GM18498 (cell line): Measurements from ENCODE around the gene MOGAT3.
A peak's percentile ranks its signal among the peaks of the same experiment; 100 is the strongest.

ENCODE experiments used
- ATAC-seq: cut with Tn5 transposase; IDR thresholded peaks from one replicate; pipeline ENCODE4 v1.9.1; 2021; ENCODE audit warnings: mild to moderate bottlenecking, moderate library complexity; ENCODE audit not compliant: unreplicated experiment

The MOGAT3 gene

DNA sequence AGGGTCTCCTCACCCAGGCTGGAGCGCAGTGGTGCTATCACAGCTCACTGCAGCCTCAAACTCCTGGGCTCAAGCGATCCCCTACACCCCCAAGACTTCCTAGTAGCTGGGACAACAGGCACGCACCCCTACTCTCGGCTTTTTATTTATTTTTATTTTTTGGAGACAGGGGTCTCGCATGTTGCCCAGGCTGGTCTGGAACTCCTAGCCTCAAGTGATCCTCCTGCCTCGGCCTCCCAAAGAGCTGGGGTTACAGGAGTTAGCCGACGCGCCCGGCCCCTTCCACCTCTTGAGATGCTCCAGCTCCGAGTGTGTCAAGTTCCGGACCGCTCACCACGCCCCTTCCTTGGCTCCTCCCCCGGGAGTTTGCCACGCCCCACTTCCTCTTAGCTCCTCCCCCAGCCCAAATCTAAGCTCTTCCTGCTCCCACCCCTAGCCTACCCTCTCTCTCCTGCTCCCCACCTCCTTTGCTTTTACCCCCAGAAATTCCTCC, 27.0 kb downstream of the MOGAT3 start:
- ATAC-seq = no peak

DNA sequence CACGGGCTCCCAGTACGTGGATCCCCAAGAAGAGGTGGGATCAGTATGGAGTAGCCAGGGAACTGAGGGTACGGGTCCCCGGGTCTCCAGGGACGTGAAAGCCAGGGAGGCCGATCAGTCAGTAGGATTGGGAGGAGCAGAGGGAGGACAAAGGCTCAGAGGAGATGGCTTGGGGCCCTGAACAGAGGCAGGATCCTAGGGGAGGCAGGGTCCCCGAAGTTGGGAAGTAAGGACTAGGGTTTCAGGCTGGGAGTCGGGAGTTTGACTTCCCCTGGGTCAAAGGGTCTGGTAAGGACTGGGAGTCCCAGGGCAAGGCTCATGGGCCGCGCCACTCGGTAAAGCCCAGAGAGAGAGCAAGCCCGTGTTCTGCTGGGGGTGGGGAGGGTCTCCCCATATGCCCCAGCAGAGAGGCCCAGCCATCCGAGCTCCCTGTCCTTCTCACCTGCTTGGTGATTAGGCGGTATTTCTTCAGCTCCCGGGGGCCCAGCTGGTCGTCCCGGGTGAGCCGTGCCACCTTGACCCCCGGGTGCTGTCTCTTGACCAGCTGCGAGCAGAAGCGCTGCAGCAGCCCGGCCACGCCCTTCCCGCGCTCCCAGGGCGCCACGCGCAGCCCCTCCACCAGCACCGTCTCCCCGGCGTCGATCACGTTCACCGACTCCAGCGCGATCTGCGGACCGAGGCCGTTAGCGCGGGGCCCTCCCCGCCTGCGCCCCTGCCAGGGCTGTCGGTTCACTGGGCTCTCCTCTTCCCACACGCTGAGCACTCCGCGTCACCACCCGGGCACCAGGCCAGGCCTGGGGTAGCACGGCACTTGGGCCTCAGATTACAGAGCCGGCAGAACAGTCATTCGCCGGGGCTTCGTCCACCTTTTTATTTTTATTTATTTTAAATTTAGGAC, 27.7 kb downstream of the MOGAT3 start:
- no peak for ATAC-seq

DNA sequence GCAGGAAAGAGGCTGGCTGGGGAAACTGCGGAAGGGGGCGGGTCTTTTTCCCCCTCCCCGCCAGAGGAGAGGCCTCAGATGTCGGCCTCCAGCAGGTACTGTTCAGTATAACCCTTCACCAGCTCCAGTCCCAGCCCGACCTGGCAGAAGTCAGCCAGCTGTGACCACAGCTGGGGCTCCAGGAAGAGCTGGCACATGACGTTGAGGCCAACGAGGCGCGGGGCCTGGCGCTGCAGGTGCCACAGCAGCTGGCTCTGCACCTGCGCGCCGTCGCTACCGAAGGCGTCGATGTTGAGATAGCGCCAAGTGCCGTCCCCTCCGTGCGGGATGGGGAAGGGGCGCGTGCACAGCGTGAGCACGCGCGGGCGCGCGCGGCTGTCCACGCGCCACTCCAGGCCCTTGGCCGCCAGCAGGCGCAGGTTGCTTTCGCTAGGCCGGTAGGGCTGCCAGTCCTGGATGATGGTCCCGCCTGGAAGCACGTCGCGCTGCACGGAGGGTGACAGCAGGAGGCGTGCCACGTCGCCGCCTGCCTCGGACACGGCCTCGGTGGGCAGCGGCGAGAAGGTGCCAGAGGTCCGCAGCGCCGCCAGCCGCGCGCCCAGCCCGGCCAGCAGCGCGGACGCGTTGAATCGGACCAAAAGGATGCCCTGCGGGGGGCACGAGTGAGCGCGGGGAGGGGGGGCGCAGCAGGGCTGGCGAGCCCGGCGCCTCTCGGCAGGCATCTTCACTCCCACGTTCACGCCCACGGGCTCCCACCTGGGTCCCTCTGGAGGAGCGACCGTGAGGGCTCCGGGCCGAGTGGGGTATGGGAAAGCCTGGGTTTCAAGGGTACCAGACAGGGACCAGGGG, 28.6 kb downstream of the MOGAT3 start:
- no peak for ATAC-seq

DNA sequence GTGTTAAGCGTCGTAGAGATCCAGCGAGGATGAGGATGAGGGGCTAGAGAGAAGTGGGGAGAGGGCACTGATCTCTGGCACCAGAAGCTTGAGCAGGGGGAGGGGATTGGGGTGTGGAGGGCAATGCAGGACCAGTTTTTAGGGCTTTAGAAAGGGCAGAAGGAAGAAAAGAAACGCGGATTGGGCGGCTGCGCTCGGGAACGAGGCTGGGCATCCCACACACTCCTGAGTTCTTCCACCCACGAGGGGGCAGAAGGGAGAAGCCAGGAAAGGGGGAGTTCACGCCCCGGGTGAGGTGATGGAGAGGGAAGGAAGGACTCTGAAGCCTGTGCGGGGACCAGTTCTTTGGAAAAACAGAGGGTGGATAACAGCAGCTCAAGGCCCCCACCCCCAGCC, 29.4 kb downstream of the MOGAT3 start:
- no peak for ATAC-seq

DNA sequence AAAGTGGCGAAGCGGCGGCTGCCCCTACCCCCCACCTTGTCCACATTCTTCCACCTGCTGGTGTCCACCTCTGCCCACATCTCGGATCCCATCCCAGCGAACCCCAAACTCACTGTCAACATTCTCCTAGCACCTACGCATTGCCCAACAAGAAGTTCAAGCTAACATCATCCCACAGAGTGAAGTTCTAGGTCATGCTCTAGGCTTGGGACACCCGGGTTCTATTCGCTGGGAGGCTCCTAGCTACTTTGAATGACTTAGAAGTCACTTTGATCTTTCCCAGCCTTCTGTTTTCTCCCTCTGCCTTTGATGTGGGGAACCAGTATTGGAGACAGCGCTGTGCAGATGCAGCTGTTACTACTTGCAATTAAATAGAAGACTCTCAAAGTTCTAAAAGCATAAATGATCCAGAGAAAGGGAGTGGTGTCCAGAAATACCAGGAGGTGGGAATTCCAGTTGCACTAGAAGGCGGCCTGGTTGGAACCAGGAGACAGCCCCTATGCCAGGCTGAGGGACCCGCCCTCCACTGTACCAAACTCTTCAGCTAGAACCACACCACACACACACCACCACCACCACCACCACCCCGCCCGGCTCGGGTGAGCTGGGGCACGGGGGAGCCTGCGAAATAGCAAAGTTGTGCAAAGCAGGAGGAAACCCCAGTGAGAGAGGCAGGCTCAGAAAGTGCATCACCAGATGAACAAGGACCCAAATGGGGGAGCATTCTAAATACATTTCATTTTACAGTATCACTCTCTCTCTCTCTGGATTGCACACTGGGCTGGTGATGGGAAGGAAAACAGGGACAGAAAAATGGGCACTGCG, 30.0 kb downstream of the MOGAT3 start:
- ATAC-seq = no peak

DNA sequence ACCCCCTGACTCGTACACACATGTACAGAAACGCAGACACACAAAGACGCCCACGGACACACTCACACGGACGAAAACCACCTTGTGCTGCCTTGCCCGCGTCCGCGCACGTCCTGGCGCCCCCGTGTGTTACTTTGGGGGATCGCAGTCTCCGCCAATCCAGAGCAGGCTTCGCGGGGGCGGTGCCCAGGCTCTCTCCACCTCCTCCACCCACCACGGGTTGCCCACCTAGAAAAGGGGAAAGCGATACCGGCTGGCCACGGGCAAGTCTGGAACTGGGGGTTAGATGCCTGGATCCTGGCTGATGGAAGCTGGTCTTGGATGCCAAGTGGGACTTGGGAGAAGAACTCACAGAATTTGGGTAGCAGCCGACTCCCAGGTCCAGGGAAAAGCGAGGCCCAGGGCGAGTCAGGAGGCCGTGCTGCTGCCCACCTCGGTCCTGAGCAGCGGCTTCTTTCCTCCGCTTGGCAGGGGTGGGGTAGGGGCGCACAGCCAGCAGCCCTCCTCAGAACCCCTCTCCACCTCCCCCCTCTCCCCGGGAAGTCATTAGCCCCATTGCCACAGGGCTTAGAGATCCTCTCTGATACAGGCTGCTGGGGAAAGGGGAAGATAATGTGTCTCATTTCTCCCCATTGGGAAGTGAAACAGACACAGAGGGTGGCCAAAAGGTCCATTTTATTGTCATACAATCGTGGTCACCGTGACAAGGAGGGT, 30.8 kb downstream of the MOGAT3 start:
- ATAC-seq = no peak

DNA sequence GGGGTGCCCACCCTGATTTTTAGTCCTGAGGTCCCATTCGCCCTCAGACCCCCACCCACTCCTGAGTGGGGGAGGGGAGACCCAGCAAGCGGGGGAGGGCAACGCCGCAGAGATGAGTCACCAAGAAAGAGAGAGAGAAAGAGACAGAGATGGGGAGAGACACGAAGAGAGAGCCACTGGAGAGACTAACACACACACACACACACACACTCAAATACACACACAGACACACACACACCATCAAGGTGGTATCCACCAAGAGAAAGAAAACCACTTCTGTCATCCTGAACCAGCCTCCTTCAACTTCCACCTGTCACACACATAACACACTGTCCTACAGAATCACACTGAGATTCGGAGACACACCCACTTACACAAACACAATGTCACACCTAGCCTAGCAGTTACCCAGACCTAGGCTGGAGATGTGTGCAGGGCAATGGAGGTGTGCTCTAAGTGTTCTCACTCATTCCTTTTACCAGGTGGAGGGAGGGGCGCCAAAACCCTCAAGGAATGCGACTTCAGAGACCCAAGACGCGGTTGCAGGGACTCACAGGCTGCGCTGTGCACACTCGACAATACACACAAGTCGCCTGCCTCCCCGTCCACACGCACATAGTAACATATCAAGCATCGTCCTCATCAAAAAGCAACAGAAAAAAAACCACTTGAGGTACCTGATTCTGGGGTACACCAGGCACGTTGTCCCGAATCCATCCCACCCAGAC, 31.6 kb downstream of the MOGAT3 start:
- ATAC-seq = no peak

DNA sequence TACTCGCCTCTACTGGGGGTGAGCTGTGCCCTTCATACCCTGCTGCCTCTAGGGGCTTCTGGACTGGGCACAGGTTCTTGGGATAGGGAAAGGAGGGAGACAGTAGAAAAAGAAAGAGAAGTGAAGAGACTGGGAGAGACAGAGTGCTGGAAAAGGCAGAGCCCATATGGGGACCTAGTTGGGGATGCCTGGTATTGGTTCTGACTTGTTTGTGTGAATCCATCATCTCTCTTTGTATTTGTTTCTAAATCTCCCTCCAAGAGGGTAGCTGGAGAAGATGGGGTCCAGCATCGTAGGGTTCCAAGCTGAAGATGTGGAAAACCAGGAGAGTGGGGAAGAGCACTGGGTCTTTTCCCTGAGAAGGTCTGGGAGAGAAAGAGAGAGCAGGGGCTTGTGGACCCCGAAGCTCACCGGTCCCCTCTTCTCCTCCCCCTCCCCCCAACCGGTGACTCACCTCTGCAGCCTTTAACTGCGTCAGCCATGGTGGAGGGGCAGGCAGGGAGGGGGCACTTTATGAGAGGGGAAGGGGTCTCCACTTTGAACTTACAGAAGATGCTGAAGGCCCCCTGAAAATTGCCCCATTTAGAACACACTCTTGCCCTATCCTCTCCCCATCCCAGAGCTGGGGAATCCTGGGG, 32.3 kb downstream of the MOGAT3 start:
- ATAC-seq = no peak

DNA sequence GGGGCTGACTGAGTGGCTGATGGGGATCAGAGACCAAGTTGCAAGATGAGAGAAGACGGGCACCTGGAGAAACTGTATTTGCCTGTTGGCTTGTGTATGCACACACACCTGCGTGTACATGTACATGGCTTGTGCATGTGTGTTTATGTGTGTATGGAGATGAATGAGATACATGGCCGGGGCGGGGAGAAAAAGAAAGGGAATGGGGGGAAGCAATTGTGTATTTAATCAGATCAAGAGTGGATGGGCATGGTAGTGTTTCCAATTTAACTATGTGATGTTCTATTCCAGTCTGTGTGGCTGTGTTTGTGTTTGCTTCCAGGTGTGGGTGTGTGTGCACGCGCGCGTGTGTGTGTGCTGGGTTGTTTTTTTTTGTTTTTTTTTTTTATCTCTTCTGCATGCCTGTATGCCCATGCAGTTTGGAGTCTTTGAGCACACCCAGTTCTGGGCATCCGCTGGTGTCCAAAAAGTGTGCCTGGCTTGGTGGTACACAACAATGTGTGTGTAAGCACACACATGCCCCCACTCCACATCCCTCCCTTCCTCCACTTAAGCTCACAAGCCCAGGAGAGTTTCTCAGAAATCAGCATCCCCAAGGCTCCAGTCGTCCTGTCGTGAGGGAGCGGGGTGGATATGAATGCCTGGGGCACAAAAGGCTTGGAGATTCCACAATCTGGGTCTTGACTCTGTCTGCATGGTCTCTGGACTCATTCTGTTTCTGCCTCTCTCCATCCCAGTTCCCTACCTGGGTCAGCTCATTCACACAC, 33.0 kb downstream of the MOGAT3 start:
- ATAC-seq = no peak

DNA sequence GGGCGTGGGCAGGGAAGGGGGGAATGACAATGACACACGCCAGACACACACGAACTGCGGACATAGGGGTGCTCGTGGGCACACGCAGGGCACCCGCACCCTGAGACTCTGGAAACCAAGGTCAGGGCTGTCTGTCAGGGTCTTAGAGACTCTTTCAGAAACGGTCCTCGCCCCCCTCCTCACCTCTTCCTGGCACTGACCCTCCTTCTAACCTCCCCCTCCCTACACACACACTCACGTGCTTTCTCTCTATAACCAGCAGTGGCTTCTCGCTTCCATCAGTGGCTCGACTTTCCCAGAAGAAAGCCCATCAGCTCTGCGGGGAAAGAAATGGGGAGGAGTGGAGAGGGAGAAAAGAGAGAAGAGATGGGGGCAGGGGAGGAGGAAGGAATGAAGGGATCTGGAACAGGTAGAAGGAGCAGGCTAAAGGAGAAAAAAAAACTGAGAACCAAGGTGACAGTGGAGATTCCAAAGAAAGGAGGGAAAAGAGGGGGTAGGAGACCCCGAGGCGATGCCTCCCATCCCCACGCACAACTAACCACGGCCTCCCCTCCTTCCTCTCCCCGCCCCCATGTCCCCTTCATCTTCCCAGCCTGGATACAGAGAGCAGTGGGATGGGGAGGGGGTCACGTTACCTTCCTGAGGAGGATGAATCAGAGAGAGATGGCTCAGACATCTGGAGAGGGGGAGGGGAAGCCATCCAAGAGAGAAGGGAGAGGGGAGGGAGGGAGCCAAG, 33.8 kb downstream of the MOGAT3 start:
- no peak for ATAC-seq

DNA sequence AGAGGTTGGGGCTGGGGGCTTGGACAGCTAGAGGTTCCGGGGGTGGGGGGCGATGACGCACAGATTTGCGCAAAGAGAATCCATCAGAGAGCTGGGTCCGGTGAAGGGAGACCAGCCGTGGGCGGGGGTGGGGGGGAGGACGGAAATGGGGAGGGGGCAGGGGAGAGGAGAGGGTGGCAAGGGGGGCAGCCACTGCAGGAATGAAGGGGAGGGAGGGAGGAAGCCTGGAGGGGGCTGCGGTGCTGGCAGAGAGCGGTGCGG, 34.3 kb downstream of the MOGAT3 start:
- ATAC-seq = no peak

DNA sequence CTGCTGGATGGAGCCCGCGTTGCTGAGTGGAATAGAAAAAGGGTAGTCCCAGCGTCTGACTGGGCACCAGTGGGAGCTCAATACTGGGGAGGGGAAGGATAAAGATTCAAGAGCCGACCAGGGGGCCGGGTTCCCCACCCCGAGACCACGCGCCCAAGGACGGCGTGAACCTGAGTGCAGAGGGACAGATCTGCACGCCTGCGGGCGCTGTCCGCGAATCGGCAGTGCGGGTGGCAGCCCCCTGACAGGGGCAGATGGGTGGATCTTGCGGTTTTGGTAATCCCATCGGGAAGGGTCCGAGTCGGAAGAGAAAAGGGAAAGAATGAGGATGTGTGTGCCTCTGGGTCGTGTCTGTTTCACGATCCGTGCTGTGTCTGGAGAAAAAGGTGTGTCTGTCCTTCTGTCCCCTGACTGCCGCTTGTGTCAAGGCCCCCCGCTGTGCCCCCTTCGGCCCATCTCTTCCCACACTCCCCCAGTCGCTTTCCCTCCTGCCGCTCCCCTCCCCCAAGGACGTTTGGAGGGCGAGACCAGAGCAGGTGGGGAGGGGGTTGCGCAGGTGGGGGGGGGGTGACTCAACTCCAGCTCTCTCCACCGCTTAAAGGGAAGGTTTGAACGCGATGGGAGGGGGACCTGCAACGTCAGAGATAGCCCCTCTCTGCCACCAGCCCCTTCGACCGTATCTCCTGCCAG, 34.7 kb downstream of the MOGAT3 start:
- no peak for ATAC-seq

DNA sequence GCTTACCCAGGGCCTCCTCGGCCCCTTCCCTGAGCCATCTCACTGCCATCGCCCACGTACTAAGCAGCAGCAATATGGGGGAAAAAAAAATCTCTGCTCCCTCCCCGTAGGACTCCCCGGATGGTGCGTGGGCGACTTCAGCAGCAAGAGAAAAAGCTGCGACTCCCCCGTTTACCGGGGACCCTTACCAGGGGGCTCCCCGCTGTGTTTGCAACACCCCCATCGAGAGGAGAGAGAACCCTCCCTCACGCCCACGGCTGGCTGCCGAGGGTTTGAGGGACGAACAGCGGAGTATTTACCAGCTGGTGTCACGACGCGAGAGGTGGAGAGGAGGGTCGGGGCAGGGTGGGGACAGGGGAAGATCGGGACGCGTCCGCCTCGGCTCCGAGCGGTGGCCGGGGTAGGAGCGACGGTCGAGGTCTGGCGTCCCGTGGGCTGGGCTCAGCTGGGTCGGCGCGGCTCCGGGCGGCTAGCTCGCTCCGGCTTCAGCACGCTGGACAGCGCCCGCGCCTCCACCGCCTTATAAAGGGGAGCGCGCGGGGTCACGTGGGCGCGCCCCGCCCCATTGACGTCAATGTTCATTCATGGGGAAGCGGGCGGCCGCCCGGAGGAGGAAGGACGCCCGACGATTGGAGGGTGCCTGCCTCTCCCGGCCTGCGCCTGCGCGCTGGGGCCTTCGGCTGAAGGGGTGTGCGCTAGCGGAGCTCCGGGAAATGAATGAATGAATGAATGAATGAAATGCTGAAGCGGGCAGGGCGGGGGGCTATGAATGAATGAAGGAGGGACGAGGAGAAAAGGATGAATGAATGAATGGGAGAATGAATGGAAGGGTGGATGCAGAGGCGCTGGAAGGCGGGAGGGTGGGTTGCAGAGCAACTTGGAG, 35.5 kb downstream of the MOGAT3 start, which contains the start of gene VGF:
Gene VGF (minus strand): TSS at position 495 of the 883 bp plus-strand sequence. CDS start 726 bp downstream, outside the sequence.
- ATAC-seq = peak; percentile 76

DNA sequence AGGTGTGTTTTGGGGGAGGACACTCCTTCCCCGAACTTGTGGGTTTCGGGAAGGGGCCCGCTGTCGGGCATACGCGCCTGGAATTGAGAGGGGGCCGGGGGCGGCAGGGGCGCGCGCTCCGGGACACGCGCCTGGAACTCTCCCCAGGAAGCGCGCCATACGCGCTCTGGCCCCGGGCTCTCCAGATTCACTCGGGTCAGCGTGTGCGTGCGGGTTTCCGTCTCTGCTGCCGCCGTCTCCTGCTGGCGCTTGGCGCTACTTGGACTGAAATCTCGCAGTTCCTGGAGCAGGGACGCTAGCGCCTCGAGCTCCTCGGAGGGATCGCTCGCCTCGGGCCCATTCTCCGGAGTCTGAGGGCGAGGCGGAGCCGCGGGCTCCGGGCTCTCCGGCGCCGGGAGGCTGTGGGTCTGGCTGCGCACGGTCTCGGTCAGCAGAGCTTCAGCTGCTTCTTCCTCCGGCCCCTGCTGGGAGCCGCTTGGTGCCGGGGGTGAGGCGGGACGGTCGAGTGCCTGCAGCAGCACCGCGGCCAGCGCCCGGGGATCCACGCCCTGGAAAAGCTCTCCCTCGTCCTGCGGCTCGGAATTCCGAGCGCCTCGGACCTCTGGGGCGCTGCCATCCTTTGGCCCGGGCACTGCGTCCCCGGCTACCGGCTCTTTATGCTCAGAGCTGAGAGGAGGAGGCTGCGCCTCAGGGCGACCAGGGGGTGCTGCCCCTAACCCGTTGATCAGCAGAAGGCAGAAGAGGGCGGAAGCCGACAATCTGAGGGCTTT, 36.6 kb downstream of the MOGAT3 start:
- ATAC-seq = no peak

DNA sequence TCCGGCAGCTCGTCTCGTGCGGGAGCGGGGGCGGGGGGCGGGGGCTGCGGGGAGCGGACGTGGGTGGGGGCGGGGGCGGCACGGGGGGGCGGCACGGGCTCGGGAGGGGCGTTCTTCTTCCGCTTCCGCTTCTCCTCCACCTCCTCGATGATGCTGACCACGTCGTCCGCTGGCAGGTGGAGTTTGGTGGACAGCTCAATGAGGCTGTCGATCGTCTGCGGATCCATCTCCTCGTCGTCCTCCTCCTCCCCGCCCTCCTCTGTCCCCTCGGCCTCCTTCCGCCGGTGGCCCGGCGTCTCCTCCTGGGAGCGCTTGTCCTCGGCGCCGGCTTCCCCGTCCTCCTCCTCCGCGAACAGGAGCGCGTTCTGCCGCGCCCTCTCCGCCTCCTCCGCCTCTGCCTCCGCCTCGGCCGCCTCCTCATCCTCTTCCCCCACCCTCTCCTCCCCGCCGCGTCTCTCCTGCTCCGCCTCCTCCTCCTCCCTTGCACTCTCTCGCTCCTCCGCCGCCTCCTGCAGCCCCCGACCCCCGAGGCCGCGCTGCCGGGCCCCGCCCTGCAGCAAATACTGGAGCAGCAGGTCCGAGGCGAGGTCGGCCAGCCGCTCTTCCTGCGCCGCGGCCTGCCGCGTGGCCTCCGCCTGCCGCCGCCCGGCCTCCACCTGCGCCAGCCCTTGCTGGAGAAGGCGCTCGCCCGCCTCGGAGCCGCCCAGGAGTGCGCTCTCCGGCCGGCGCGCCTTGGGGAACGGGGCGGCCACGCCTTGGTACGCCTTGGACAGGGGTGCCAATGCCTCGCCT, 37.4 kb downstream of the MOGAT3 start:
- ATAC-seq = no peak
